ENCODE measurements around the gene ZNF606. TPM values are rescaled to one million over a fixed set of nuclear protein-coding genes. Genes with fewer than 3 reads are reported as not detected.

The ZNF606 gene
- polyA plus RNA-seq, 4 donors, result 30.7 to 33.9 (median 32.3) TPM

- no peak for DNase-seq (ENCODE audit: low read depth in 4 of 4, low spot score in 3 of 4)
Observed at GRCh38 chr19:57935731-57936130, 66.9 kb downstream of the ZNF606 start.

GRCh38 chr19:57934820-57935665 is 67.6 kb downstream of the ZNF606 start, which contains the start of gene ZNF418:
ZNF418 (minus strand) TSS chr19:57935402; CDS start chr19:57933822, 1,580 bp downstream.
- peak; percentile 60 to 80 (median 74) for DNase-seq (ENCODE audit: low read depth in 4 of 4, low spot score in 3 of 4)

GRCh38 chr19:57927587-57927986 is 75.0 kb downstream of the ZNF606 start:
- DNase-seq (ENCODE audit: low read depth in 4 of 4, low spot score in 3 of 4), result no peak

Other genes starting within 250 kb of the ZNF606 start
- gene ZNF586, start 233.1 kb downstream of the ZNF606 start, polyA plus RNA-seq (ENCODE audit: insufficient read length in 4 of 4), result 10 to 100 TPM; 19.7 to 23.8 (median 20.9) TPM
- 10 to 100 TPM; 14.4 to 19.5 (median 15.7) TPM for gene ZNF552, start 187.9 kb downstream of the ZNF606 start, polyA plus RNA-seq (ENCODE audit: insufficient read length in 4 of 4)
- gene ZNF587B, start 172.5 kb downstream of the ZNF606 start, polyA plus RNA-seq (ENCODE audit: insufficient read length in 4 of 4), result 10 to 100 TPM; 11.3 to 14.1 (median 13.6) TPM
- 10 to 100 TPM; 19.8 to 30.7 (median 24.3) TPM for gene ZNF587, start 153.0 kb downstream of the ZNF606 start, polyA plus RNA-seq (ENCODE audit: insufficient read length in 4 of 4)
- gene ZNF814, start 113.8 kb downstream of the ZNF606 start, polyA plus RNA-seq (ENCODE audit: insufficient read length in 4 of 4), result 10 to 100 TPM; 45.2 to 66.4 (median 52.7) TPM
- gene ZNF417, start 86.2 kb downstream of the ZNF606 start, polyA plus RNA-seq (ENCODE audit: insufficient read length in 4 of 4), result 10 to 100 TPM; 20.3 to 23.1 (median 21.8) TPM
- gene ZNF418, start 67.4 kb downstream of the ZNF606 start, polyA plus RNA-seq (ENCODE audit: insufficient read length in 4 of 4), result 10 to 100 TPM; 19.0 to 21.9 (median 19.5) TPM
- gene ZNF256, start 55.1 kb downstream of the ZNF606 start, polyA plus RNA-seq (ENCODE audit: insufficient read length in 4 of 4), result 10 to 100 TPM in 1 of 4 donors, 1 to 10 TPM in 3; 8.1 to 10.3 (median 9.1) TPM
- 1 to 10 TPM; 1.4 to 3.5 (median 1.7) TPM for gene C19orf18, start 28.3 kb downstream of the ZNF606 start, polyA plus RNA-seq (ENCODE audit: insufficient read length in 4 of 4)
- gene ZSCAN1, start 31.2 kb upstream of the ZNF606 start, polyA plus RNA-seq (ENCODE audit: insufficient read length in 4 of 4), result 1 to 10 TPM; 2.0 to 5.7 (median 3.9) TPM
- gene ZNF135, start 56.5 kb upstream of the ZNF606 start, polyA plus RNA-seq (ENCODE audit: insufficient read length in 4 of 4), result 10 to 100 TPM; 18.6 to 23.1 (median 22.2) TPM
- 100 to 1,000 TPM in 1 of 4 donors, 10 to 100 TPM in 3; 85.2 to 114 (median 86.2) TPM for gene ZSCAN18, start 95.4 kb upstream of the ZNF606 start, polyA plus RNA-seq (ENCODE audit: insufficient read length in 4 of 4)
- 10 to 100 TPM; 18.8 to 26.1 (median 24.1) TPM for gene ZNF329, start 148.0 kb upstream of the ZNF606 start, polyA plus RNA-seq (ENCODE audit: insufficient read length in 4 of 4)
- 10 to 100 TPM; 18.1 to 22.7 (median 19.1) TPM for gene ZNF274, start 180.2 kb upstream of the ZNF606 start, polyA plus RNA-seq (ENCODE audit: insufficient read length in 4 of 4)
- 10 to 100 TPM; 29.7 to 37.0 (median 33.2) TPM for gene ZNF544, start 226.1 kb upstream of the ZNF606 start, polyA plus RNA-seq (ENCODE audit: insufficient read length in 4 of 4)